SU-DHL-6 (cell line): ENCODE data around the gene ZNF518A.

Experiments
- EZH2phosphoT487 ChIP-seq: fragments of 200-600 bp; sonication (generic), shearing (Covaris generic); conservative IDR thresholded peaks from 2 replicates; pipeline ENCODE4 v1.6.1; 2018; ENCODE audit warnings: mild to moderate bottlenecking, antibody characterized with exemption, low read length, moderate library complexity, mixed read lengths
- TF ChIP-seq, protein P1 (sequence below): fragments of 200-600 bp; sonication (generic); IDR thresholded peaks from one replicate; pipeline ENCODE4 v1.5.1; 2017; ENCODE audit warnings: antibody characterized with exemption, mild to moderate bottlenecking, low read length, moderate library complexity; ENCODE audit not compliant: insufficient read depth, poor library complexity, severe bottlenecking

DNA sequence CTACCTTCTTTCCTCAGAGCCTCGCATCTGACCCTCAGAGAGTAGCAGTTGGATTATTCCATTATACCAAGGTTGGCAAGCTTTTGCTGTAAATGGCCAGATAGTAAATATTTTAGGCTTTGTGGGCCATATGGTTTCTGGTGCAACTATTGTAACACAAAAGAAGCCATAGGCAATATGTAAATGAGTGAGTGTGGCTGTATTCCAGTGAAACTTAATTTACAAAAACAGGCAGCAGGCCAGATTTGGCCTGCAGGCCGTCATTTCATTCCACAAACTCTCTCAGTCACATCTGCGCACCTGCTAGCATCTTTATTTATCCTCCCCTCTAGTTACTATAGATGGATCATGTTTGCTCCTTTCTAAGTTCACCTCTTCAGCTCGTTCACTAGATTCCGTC lies 6.7 kb downstream of the ZNF518A start:
- TF ChIP-seq, protein P1, sequence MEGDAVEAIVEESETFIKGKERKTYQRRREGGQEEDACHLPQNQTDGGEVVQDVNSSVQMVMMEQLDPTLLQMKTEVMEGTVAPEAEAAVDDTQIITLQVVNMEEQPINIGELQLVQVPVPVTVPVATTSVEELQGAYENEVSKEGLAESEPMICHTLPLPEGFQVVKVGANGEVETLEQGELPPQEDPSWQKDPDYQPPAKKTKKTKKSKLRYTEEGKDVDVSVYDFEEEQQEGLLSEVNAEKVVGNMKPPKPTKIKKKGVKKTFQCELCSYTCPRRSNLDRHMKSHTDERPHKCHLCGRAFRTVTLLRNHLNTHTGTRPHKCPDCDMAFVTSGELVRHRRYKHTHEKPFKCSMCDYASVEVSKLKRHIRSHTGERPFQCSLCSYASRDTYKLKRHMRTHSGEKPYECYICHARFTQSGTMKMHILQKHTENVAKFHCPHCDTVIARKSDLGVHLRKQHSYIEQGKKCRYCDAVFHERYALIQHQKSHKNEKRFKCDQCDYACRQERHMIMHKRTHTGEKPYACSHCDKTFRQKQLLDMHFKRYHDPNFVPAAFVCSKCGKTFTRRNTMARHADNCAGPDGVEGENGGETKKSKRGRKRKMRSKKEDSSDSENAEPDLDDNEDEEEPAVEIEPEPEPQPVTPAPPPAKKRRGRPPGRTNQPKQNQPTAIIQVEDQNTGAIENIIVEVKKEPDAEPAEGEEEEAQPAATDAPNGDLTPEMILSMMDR, result no peak
- TF ChIP-seq EZH2phosphoT487, result no peak
